Right lobe of liver (tissue), 4 donors: ENCODE data around the gene PRKAR1B.

Experiments used
- CTCF ChIP-seq, 4 donors: fragments of 200-600 bp in 3 of 4; fragments of 450-650 bp in 1 of 4; IDR thresholded peaks; one replicate each; pipeline versions ENCODE4 v1.5.1 to v1.8.0; 2016 to 2022; ENCODE audit warnings: antibody characterized with exemption in 4 of 4, mild to moderate bottlenecking in 2 of 4
- POLR2A ChIP-seq: fragments of 450-650 bp; IDR thresholded peaks from one replicate; pipeline ENCODE4 v1.6.1; 2017; ENCODE audit warnings: antibody characterized with exemption, mild to moderate bottlenecking
- donor health status: DM: no; HTN: no; CAD: no.
- donor health status: DM: no; HTN: no; CAD: no.
- donor health status: DM: no; HTN: yes; CAD: no.

GRCh38 chr7:671415-672042, 55.6 kb downstream of the PRKAR1B start:
- TF ChIP-seq CTCF (IDR thresholded peaks at IDR 0.05) (no peak), POLR2A (no peak)
